HUES48 (cell line): Measurements from ENCODE around the gene BBS5.
"Not testable (repeated sequence)": the region's sequence is repeated elsewhere in the genome, so short reads cannot be mapped to it uniquely, and the experiment has no call there.

ENCODE experiments used
- H3K27ac ChIP-seq: one replicate; pipeline ENCODE4 v1.7.0; 2013; ENCODE audit warnings: low read depth, low read length, inconsistent platforms
- H3K27me3 ChIP-seq: 2 replicates; pipeline ENCODE4 v1.6.1; 2013; ENCODE audit warnings: mild to moderate bottlenecking, low read length; ENCODE audit not compliant: control insufficient read depth, insufficient read depth
- H3K36me3 ChIP-seq: 2 replicates; pipeline ENCODE4 v1.6.1; 2013; ENCODE audit warnings: low read length; ENCODE audit not compliant: control insufficient read depth, insufficient read depth
- H3K4me1 ChIP-seq: 2 replicates; pipeline ENCODE4 v1.6.1; 2013; ENCODE audit warnings: mild to moderate bottlenecking, low read length; ENCODE audit not compliant: control insufficient read depth, insufficient read depth
- H3K4me3 ChIP-seq: 2 replicates; pipeline ENCODE4 v1.5.1; 2013; ENCODE audit warnings: mild to moderate bottlenecking, low read depth, low read length
- H3K9ac ChIP-seq: 2 replicates; pipeline ENCODE4 v1.6.1; 2013; ENCODE audit warnings: mild to moderate bottlenecking, low read depth, low read length, moderate library complexity
- H3K9me3 ChIP-seq: 2 replicates; pipeline ENCODE4 v1.6.1; 2013; ENCODE audit warnings: low read length; ENCODE audit not compliant: control insufficient read depth, insufficient read depth

Gene BBS5

GRCh38 chr2:169512525-169512924 lies 33.2 kb downstream of the BBS5 start:
- no peak overlapping the region for H3K9ac ChIP-seq
- no peaks in the 10 kb centered on the region for H3K36me3 ChIP-seq
- H3K4me1 ChIP-seq, result 0 out of 2 replicates have a peak, but pooled peaks cover 4% of the 10 kb centered on the region
- no peaks in the 10 kb centered on the region for H3K9me3 ChIP-seq
- no peak overlapping the region for H3K27ac ChIP-seq
- no peak overlapping the region for H3K4me3 ChIP-seq
- no peaks in the 10 kb centered on the region for H3K27me3 ChIP-seq

GRCh38 chr2:169513094-169513493 lies 33.8 kb downstream of the BBS5 start:
- 0 out of 2 replicates have a peak, but pooled peaks cover 4% of the 10 kb centered on the region for H3K4me1 ChIP-seq
- no peaks in the 10 kb centered on the region for H3K36me3 ChIP-seq
- no peaks in the 10 kb centered on the region for H3K9me3 ChIP-seq
- H3K27me3 ChIP-seq, result no peaks in the 10 kb centered on the region
- H3K27ac ChIP-seq, result no peak overlapping the region
- H3K4me3 ChIP-seq, result no peak overlapping the region
- no peak overlapping the region for H3K9ac ChIP-seq

- no peak overlapping the region for H3K4me3 ChIP-seq
- H3K27ac ChIP-seq, result no peak overlapping the region
- no peaks in the 10 kb centered on the region for H3K27me3 ChIP-seq
- 0 out of 2 replicates have a peak, but pooled peaks cover 4% of the 10 kb centered on the region for H3K4me1 ChIP-seq
- no peaks in the 10 kb centered on the region for H3K9me3 ChIP-seq
- H3K9ac ChIP-seq, result no peak overlapping the region
- no peaks in the 10 kb centered on the region for H3K36me3 ChIP-seq
These were observed 34.6 kb downstream of the BBS5 start for GRCh38 chr2:169513926-169514325.

GRCh38 chr2:169514758-169515157 lies 35.5 kb downstream of the BBS5 start:
- not testable (repeated sequence) for H3K9ac ChIP-seq, H3K4me3 ChIP-seq, H3K4me1 ChIP-seq, H3K36me3 ChIP-seq, H3K27ac ChIP-seq, H3K9me3 ChIP-seq, H3K27me3 ChIP-seq

GRCh38 chr2:169516488-169516995 lies 37.2 kb downstream of the BBS5 start:
- H3K9ac ChIP-seq, H3K36me3 ChIP-seq, H3K4me1 ChIP-seq, H3K9me3 ChIP-seq, H3K27me3 ChIP-seq, H3K27ac ChIP-seq, H3K4me3 ChIP-seq: not testable (repeated sequence)

- Histone ChIP-seq H3K27me3 (no peaks in the 10 kb centered on the region), H3K9me3 (no peaks in the 10 kb centered on the region), H3K27ac (no peak overlapping the region), H3K4me3 (no peak overlapping the region), H3K36me3 (no peaks in the 10 kb centered on the region), H3K9ac (no peak overlapping the region), H3K4me1 (no peaks in the 10 kb centered on the region)
These were observed 41.6 kb downstream of the BBS5 start for GRCh38 chr2:169520896-169521295.

GRCh38 chr2:169523681-169524080 lies 44.4 kb downstream of the BBS5 start:
- H3K36me3 ChIP-seq, result peaks cover 7% of the 10 kb centered on the region
- H3K27ac ChIP-seq, result no peak overlapping the region
- no peaks in the 10 kb centered on the region for H3K4me1 ChIP-seq

GRCh38 chr2:169525434-169525833 lies 46.1 kb downstream of the BBS5 start:
- Histone ChIP-seq H3K27me3 (no peaks in the 10 kb centered on the region), H3K4me1 (no peaks in the 10 kb centered on the region), H3K36me3 (peaks cover 22% of the 10 kb centered on the region), H3K4me3 (no peak overlapping the region), H3K9me3 (no peaks in the 10 kb centered on the region), H3K27ac (no peak overlapping the region), H3K9ac (no peak overlapping the region)

More at GRCh38 chr2:169523681-169524080, 44.4 kb downstream of the BBS5 start:
- no peak overlapping the region for H3K9ac ChIP-seq
- H3K4me3 ChIP-seq, result no peak overlapping the region
- no peaks in the 10 kb centered on the region for H3K9me3 ChIP-seq
- no peaks in the 10 kb centered on the region for H3K27me3 ChIP-seq

GRCh38 chr2:169526451-169526850 lies 47.2 kb downstream of the BBS5 start:
- H3K9ac ChIP-seq, result no peak overlapping the region
- H3K27me3 ChIP-seq, result no peaks in the 10 kb centered on the region
- H3K27ac ChIP-seq, result no peak overlapping the region
- no peak overlapping the region for H3K4me3 ChIP-seq
- no peaks in the 10 kb centered on the region for H3K4me1 ChIP-seq
- H3K36me3 ChIP-seq, result peaks cover 30% of the 10 kb centered on the region
- no peaks in the 10 kb centered on the region for H3K9me3 ChIP-seq

GRCh38 chr2:169528271-169528701 lies 49.0 kb downstream of the BBS5 start:
- H3K4me3 ChIP-seq, result no peak overlapping the region
- H3K27me3 ChIP-seq, result no peaks in the 10 kb centered on the region
- H3K9ac ChIP-seq, result no peak overlapping the region
- H3K9me3 ChIP-seq, result no peaks in the 10 kb centered on the region
- no peak overlapping the region for H3K27ac ChIP-seq
- H3K4me1 ChIP-seq, result no peaks in the 10 kb centered on the region
- peaks cover 36% of the 10 kb centered on the region for H3K36me3 ChIP-seq

- H3K4me3 ChIP-seq, H3K4me1 ChIP-seq, H3K9ac ChIP-seq, H3K27ac ChIP-seq, H3K9me3 ChIP-seq, H3K27me3 ChIP-seq: not testable (repeated sequence)
- H3K36me3 ChIP-seq, result peaks cover 71% of the 10 kb centered on the region
These were observed 60.2 kb downstream of the BBS5 start for GRCh38 chr2:169539460-169539859.

- Histone ChIP-seq H3K4me1 (no peaks in the 10 kb centered on the region), H3K36me3 (peaks cover 72% of the 10 kb centered on the region), H3K4me3 (no peak overlapping the region), H3K9me3 (no peaks in the 10 kb centered on the region), H3K27ac (no peak overlapping the region), H3K9ac (no peak overlapping the region), H3K27me3 (no peaks in the 10 kb centered on the region)
These were observed 60.9 kb downstream of the BBS5 start for GRCh38 chr2:169540146-169540545.
